Measurements from ENCODE around the gene GREB1L. TPM values are rescaled to one million over a fixed set of nuclear protein-coding genes. Genes with fewer than 3 reads are reported as not detected.

GREB1L gene
- total and polyA plus RNA-seq, 2 donors (not counting 1 experiment from before 2014, with no cell fraction given): not detected

DNA sequence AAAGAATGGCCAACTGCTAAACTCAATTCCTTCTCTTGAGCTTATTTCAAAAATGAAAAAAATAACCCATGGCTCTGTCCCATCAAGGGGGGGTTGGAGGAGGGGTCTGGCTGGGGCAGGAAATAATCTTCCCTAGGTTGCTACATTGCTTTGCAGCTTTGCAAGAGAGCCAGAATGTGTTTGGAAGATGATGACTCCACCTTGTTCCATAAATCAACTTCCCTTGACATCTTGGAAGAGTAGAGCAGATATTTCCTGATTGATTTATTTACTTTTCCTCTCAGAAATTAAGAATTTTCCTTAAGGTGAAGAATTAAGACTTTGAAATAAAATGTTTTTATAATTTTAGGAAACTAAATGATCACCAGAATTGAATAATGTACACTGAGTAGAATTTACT lies 317.2 kb downstream of the GREB1L start:
- Histone ChIP-seq H3K9me3 (ENCODE audit: control extremely low read depth in 1 of 3, control insufficient read depth in 2 of 3, insufficient read depth in 1 of 3, low read length in 2 of 3) (no peaks in the 10 kb centered on the region), H3K27me3 (replicated peaks in 1 of 4; ENCODE audit: control extremely low read depth in 1 of 4, control insufficient read depth in 3 of 4, insufficient read depth in 4 of 4, low read length in 3 of 4) (no peaks in the 10 kb centered on the region), H3K9ac (ENCODE audit: low read length) (no peak overlapping the region), H4K20me1 (ENCODE audit: control insufficient read depth, insufficient read depth, low read length, poor library complexity, severe bottlenecking) (no peaks in the 10 kb centered on the region), H3K36me3 (replicated peaks in 1 of 2; ENCODE audit: control extremely low read depth in 1 of 2, control insufficient read depth in 1 of 2, extremely low read depth in 1 of 2, insufficient read depth in 2 of 2, low read length in 1 of 2) (peaks cover 2 to 21% of the 10 kb centered on the region in 2 experiments), H2AFZ (ENCODE audit: insufficient read depth, low read depth, low read length, poor library complexity, severe bottlenecking) (no peak overlapping the region), H3K27ac (ENCODE audit: low read length in 2 of 2) (no peak overlapping the region), H3K4me2 (replicated peaks; ENCODE audit: low read depth, low read length, poor library complexity, severe bottlenecking) (no peak overlapping the region), H3K79me2 (ENCODE audit: control insufficient read depth, insufficient read depth, low read length) (no peaks in the 10 kb centered on the region), H3K4me1 (ENCODE audit: control insufficient read depth in 2 of 2, insufficient read depth in 2 of 2, low read length in 2 of 2) (no peaks in the 10 kb centered on the region), H3K4me3 (ENCODE audit: control extremely low read depth in 1 of 5, extremely low read depth in 1 of 5, insufficient read depth in 1 of 5, low read depth in 2 of 5, low read length in 4 of 5) (no peak overlapping the region)
- no peak overlapping the region for H3K27ac Mint-ChIP-seq
- intact Hi-C loops (cut with micrococcal nuclease): no loop called here
- DNase-seq: no peak
- H3K27me3 Mint-ChIP-seq: no peaks in the 10 kb centered on the region
- no peak overlapping the region for H3K4me3 Mint-ChIP-seq
- no peaks in the 10 kb centered on the region for H3K4me1 Mint-ChIP-seq
- ChIA-PET CTCF (interaction anchor here (0.6 kb wide), 1 partner anchor 232 kb away, joined by 3 read pairs; no protein-coding TSS in a partner anchor), POLR2A (no interaction called here)
- TF ChIP-seq, protein P1, sequence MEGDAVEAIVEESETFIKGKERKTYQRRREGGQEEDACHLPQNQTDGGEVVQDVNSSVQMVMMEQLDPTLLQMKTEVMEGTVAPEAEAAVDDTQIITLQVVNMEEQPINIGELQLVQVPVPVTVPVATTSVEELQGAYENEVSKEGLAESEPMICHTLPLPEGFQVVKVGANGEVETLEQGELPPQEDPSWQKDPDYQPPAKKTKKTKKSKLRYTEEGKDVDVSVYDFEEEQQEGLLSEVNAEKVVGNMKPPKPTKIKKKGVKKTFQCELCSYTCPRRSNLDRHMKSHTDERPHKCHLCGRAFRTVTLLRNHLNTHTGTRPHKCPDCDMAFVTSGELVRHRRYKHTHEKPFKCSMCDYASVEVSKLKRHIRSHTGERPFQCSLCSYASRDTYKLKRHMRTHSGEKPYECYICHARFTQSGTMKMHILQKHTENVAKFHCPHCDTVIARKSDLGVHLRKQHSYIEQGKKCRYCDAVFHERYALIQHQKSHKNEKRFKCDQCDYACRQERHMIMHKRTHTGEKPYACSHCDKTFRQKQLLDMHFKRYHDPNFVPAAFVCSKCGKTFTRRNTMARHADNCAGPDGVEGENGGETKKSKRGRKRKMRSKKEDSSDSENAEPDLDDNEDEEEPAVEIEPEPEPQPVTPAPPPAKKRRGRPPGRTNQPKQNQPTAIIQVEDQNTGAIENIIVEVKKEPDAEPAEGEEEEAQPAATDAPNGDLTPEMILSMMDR (IDR thresholded peaks at IDR 0.05): no peak
- TF ChIP-seq EZH2 (IDR thresholded peaks at IDR 0.05; ENCODE audit: borderline replicate concordance, insufficient read depth, low read depth, low read length, poor library complexity, severe bottlenecking): no peak
- ATAC-seq (ENCODE audit: low read depth): no peak
- H3K9me3 Mint-ChIP-seq (ENCODE audit: insufficient read depth): no peaks in the 10 kb centered on the region

DNA sequence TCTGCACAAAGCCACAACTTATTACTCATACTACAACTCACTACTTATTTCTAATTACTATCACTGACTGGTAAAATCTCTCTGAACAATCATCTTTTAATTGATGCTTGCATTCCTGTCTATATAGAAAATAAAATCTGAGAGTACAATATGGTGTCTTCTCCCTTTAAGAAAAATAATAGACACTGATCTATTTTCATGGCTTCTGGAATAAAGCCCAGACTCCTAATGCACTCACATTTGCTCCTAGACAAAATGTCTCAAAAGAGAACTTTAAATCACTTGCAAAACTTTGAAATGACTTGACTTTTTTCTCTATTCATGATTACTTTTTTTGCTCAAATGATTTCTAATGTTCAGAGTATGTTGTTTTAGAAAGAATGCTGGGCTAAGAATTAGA lies 329.7 kb downstream of the GREB1L start:
- no peaks in the 10 kb centered on the region for H3K9me3 Mint-ChIP-seq (ENCODE audit: insufficient read depth)
- Histone ChIP-seq H3K27me3 (replicated peaks in 1 of 4; ENCODE audit: control extremely low read depth in 1 of 4, control insufficient read depth in 3 of 4, insufficient read depth in 4 of 4, low read length in 3 of 4) (no peaks in the 10 kb centered on the region), H3K4me1 (ENCODE audit: control insufficient read depth in 2 of 2, insufficient read depth in 2 of 2, low read length in 2 of 2) (no peaks in the 10 kb centered on the region), H3K9ac (ENCODE audit: low read length) (no peak overlapping the region), H2AFZ (ENCODE audit: insufficient read depth, low read depth, low read length, poor library complexity, severe bottlenecking) (no peak overlapping the region), H3K4me3 (ENCODE audit: control extremely low read depth in 1 of 5, extremely low read depth in 1 of 5, insufficient read depth in 1 of 5, low read depth in 2 of 5, low read length in 4 of 5) (no peak overlapping the region), H3K36me3 (replicated peaks in 1 of 2; ENCODE audit: control extremely low read depth in 1 of 2, control insufficient read depth in 1 of 2, extremely low read depth in 1 of 2, insufficient read depth in 2 of 2, low read length in 1 of 2) (peaks cover 22 to 54% of the 10 kb centered on the region in 2 experiments), H3K4me2 (replicated peaks; ENCODE audit: low read depth, low read length, poor library complexity, severe bottlenecking) (no peak overlapping the region), H3K9me3 (ENCODE audit: control extremely low read depth in 1 of 3, control insufficient read depth in 2 of 3, insufficient read depth in 1 of 3, low read length in 2 of 3) (no peaks in the 10 kb centered on the region), H3K79me2 (ENCODE audit: control insufficient read depth, insufficient read depth, low read length) (peaks cover 10% of the 10 kb centered on the region), H3K27ac (ENCODE audit: low read length in 2 of 2) (no peak overlapping the region), H4K20me1 (ENCODE audit: control insufficient read depth, insufficient read depth, low read length, poor library complexity, severe bottlenecking) (peaks cover 8% of the 10 kb centered on the region)
- H3K27me3 Mint-ChIP-seq: no peaks in the 10 kb centered on the region
- no peak for DNase-seq
- H3K27ac Mint-ChIP-seq: no peak overlapping the region
- ATAC-seq (ENCODE audit: low read depth): no peak
- H3K4me3 Mint-ChIP-seq: no peak overlapping the region
- intact Hi-C loops (cut with micrococcal nuclease): no loop called here
- ChIA-PET CTCF (no interaction called here), POLR2A (no interaction called here)
- H3K4me1 Mint-ChIP-seq: no peaks in the 10 kb centered on the region
- TF ChIP-seq, protein P1 (IDR thresholded peaks at IDR 0.05): no peak
- no peak for TF ChIP-seq EZH2 (IDR thresholded peaks at IDR 0.05; ENCODE audit: borderline replicate concordance, insufficient read depth, low read depth, low read length, poor library complexity, severe bottlenecking)

Small RNAs within 50 kb of the gene (small RNA-seq; reads per million reads assigned to genes)
- not detected for gene RF00603 (ENCODE audit: insufficient read length, low read depth, low replicate concordance)

Other genes with a start within 250 kb of the GREB1L start
- gene ROCK1, start 130.4 kb upstream of the GREB1L start, total RNA-seq: 102 and 103 TPM in 2 replicates
- 12.5 and 35.3 TPM in 2 replicates for gene ROCK1, start 130.4 kb upstream of the GREB1L start, polyA plus RNA-seq

All from B cell (primary cell).